ENCODE measurements around the gene RORC. TPM values are rescaled to one million over a fixed set of nuclear protein-coding genes. Genes with fewer than 3 reads are reported as not detected.

The RORC gene
- polyA plus RNA-seq, 1 donor (not counting 4 experiments of a cell fraction or from before 2014, with no cell fraction given) = 0.12 TPM

GRCh38 chr1:151803164-151803563 lies 28.4 kb downstream of the RORC start:
- H3K79me2 ChIP-seq (ENCODE audit: control insufficient read depth, insufficient read depth, low read length) = no peaks in the 10 kb centered on the region
- peaks cover 8% of the 10 kb centered on the region for H3K4me1 ChIP-seq (ENCODE audit: control insufficient read depth, extremely low read depth, insufficient read depth, low read length)
- no peak overlapping the region for H3K4me2 ChIP-seq (ENCODE audit: control insufficient read depth, extremely low read depth, insufficient read depth, low read depth, low read length)
- FAIRE-seq (no peak), DNase-seq (ENCODE audit: low read depth, low spot score) (no peak)
- dilution Hi-C loops (cut with MboI; ENCODE audit: extremely low pct_ligation_motif_present, low sequenced_read_pairs) = no loop called here
- H4K20me1 ChIP-seq (ENCODE audit: control insufficient read depth, extremely low read depth, insufficient read depth, low read length) = no peaks in the 10 kb centered on the region
- no peaks in the 10 kb centered on the region for H3K9me1 ChIP-seq (ENCODE audit: control insufficient read depth, extremely low read depth, insufficient read depth, low read length)
- peaks cover 49% of the 10 kb centered on the region for H3K27me3 ChIP-seq (ENCODE audit: control insufficient read depth, extremely low read depth, insufficient read depth, low read length)
- no peak for TF ChIP-seq EZH2 (IDR thresholded peaks at IDR 0.05; ENCODE audit: low read length)
- no peak overlapping the region for H3K4me3 ChIP-seq (ENCODE audit: control insufficient read depth in 2 of 3, extremely low read depth in 1 of 3, insufficient read depth in 2 of 3, low read depth in 1 of 3, low read length in 3 of 3)
- H3K9me3 ChIP-seq (ENCODE audit: control insufficient read depth, low read depth, low read length) = no peaks in the 10 kb centered on the region
- H3K9ac ChIP-seq (ENCODE audit: control insufficient read depth, extremely low read depth, insufficient read depth, low read length) = no peak overlapping the region
- H2AFZ ChIP-seq (ENCODE audit: control insufficient read depth, low read length) = no peak overlapping the region
- H3K27ac ChIP-seq (ENCODE audit: control insufficient read depth, insufficient read depth, low read length) = no peak overlapping the region
- H3K36me3 ChIP-seq (ENCODE audit: control insufficient read depth in 2 of 2, extremely low read depth in 1 of 2, insufficient read depth in 2 of 2, low read length in 2 of 2) = no peaks in the 10 kb centered on the region

GRCh38 chr1:151802372-151802771 lies 29.2 kb downstream of the RORC start:
- FAIRE-seq (no peak), DNase-seq (ENCODE audit: low read depth, low spot score) (no peak)
- no peaks in the 10 kb centered on the region for H3K79me2 ChIP-seq (ENCODE audit: control insufficient read depth, insufficient read depth, low read length)
- peaks cover 48% of the 10 kb centered on the region for H3K27me3 ChIP-seq (ENCODE audit: control insufficient read depth, extremely low read depth, insufficient read depth, low read length)
- no peaks in the 10 kb centered on the region for H3K9me3 ChIP-seq (ENCODE audit: control insufficient read depth, low read depth, low read length)
- H2AFZ ChIP-seq (ENCODE audit: control insufficient read depth, low read length) = no peak overlapping the region
- H3K36me3 ChIP-seq (ENCODE audit: control insufficient read depth in 2 of 2, extremely low read depth in 1 of 2, insufficient read depth in 2 of 2, low read length in 2 of 2) = no peaks in the 10 kb centered on the region
- no peak for TF ChIP-seq EZH2 (IDR thresholded peaks at IDR 0.05; ENCODE audit: low read length)
- no peak for TF ChIP-seq CTCF (optimal IDR thresholded peaks at IDR 0.05 in 1 of 3, IDR thresholded peaks at IDR 0.05 in 1 of 3, conservative IDR thresholded peaks at IDR 0.05 in 1 of 3; ENCODE audit: extremely low read depth in 1 of 3, insufficient read depth in 2 of 3, low read length in 3 of 3)
- H3K4me3 ChIP-seq (ENCODE audit: control insufficient read depth in 2 of 3, extremely low read depth in 1 of 3, insufficient read depth in 2 of 3, low read depth in 1 of 3, low read length in 3 of 3) = no peak overlapping the region
- no peak overlapping the region for H3K27ac ChIP-seq (ENCODE audit: control insufficient read depth, insufficient read depth, low read length)
- H3K4me2 ChIP-seq (ENCODE audit: control insufficient read depth, extremely low read depth, insufficient read depth, low read depth, low read length) = no peak overlapping the region
- H3K9me1 ChIP-seq (ENCODE audit: control insufficient read depth, extremely low read depth, insufficient read depth, low read length) = no peaks in the 10 kb centered on the region
- peaks cover 8% of the 10 kb centered on the region for H3K4me1 ChIP-seq (ENCODE audit: control insufficient read depth, extremely low read depth, insufficient read depth, low read length)
- no peaks in the 10 kb centered on the region for H4K20me1 ChIP-seq (ENCODE audit: control insufficient read depth, extremely low read depth, insufficient read depth, low read length)
- dilution Hi-C loops (cut with MboI; ENCODE audit: extremely low pct_ligation_motif_present, low sequenced_read_pairs) = no loop called here
- no peak overlapping the region for H3K9ac ChIP-seq (ENCODE audit: control insufficient read depth, extremely low read depth, insufficient read depth, low read length)

- no peaks in the 10 kb centered on the region for H3K36me3 ChIP-seq (ENCODE audit: control insufficient read depth in 2 of 2, extremely low read depth in 1 of 2, insufficient read depth in 2 of 2, low read length in 2 of 2)
- FAIRE-seq (no peak), DNase-seq (ENCODE audit: low read depth, low spot score) (no peak)
- H3K9me1 ChIP-seq (ENCODE audit: control insufficient read depth, extremely low read depth, insufficient read depth, low read length) = no peaks in the 10 kb centered on the region
- no peak overlapping the region for H3K4me3 ChIP-seq (ENCODE audit: control insufficient read depth in 2 of 3, extremely low read depth in 1 of 3, insufficient read depth in 2 of 3, low read depth in 1 of 3, low read length in 3 of 3)
- dilution Hi-C loops (cut with MboI; ENCODE audit: extremely low pct_ligation_motif_present, low sequenced_read_pairs) = no loop called here
- no peak overlapping the region for H3K27ac ChIP-seq (ENCODE audit: control insufficient read depth, insufficient read depth, low read length)
- no peaks in the 10 kb centered on the region for H3K9me3 ChIP-seq (ENCODE audit: control insufficient read depth, low read depth, low read length)
- TF ChIP-seq CTCF (optimal IDR thresholded peaks at IDR 0.05 in 1 of 3, IDR thresholded peaks at IDR 0.05 in 1 of 3, conservative IDR thresholded peaks at IDR 0.05 in 1 of 3; ENCODE audit: extremely low read depth in 1 of 3, insufficient read depth in 2 of 3, low read length in 3 of 3) (no peak), EZH2 (IDR thresholded peaks at IDR 0.05; ENCODE audit: low read length) (no peak)
- H2AFZ ChIP-seq (ENCODE audit: control insufficient read depth, low read length) = no peak overlapping the region
- H3K4me1 ChIP-seq (ENCODE audit: control insufficient read depth, extremely low read depth, insufficient read depth, low read length) = peaks cover 8% of the 10 kb centered on the region
- no peak overlapping the region for H3K9ac ChIP-seq (ENCODE audit: control insufficient read depth, extremely low read depth, insufficient read depth, low read length)
- peaks cover 43% of the 10 kb centered on the region for H3K27me3 ChIP-seq (ENCODE audit: control insufficient read depth, extremely low read depth, insufficient read depth, low read length)
- no peaks in the 10 kb centered on the region for H3K79me2 ChIP-seq (ENCODE audit: control insufficient read depth, insufficient read depth, low read length)
- no peak overlapping the region for H3K4me2 ChIP-seq (ENCODE audit: control insufficient read depth, extremely low read depth, insufficient read depth, low read depth, low read length)
- no peaks in the 10 kb centered on the region for H4K20me1 ChIP-seq (ENCODE audit: control insufficient read depth, extremely low read depth, insufficient read depth, low read length)
These were observed 29.8 kb downstream of the RORC start for GRCh38 chr1:151801846-151802245.

Measured in keratinocyte (primary cell).